Effector CD8-positive, alpha-beta T cell (primary cell): ENCODE data around the gene DSE.

Experiments used
- DNase-seq: peaks from one replicate; lab custom pipeline; 2025; lab: John Stamatoyannopoulos, UW

Gene DSE

GRCh38 chr6:116482780-116483179, 112.0 kb downstream of the DSE start:
- no peak for DNase-seq

GRCh38 chr6:116483616-116484015, 112.9 kb downstream of the DSE start:
- DNase-seq, result no peak

- no peak for DNase-seq
These were observed 114.9 kb downstream of the DSE start for GRCh38 chr6:116485559-116486184.

- DNase-seq, result no peak
These were observed 121.0 kb downstream of the DSE start for GRCh38 chr6:116491610-116492330.

- DNase-seq, result no peak
These were observed 121.8 kb downstream of the DSE start for GRCh38 chr6:116492331-116493067.
